ENCODE data around the gene PARD3B.

PARD3B gene

DNA sequence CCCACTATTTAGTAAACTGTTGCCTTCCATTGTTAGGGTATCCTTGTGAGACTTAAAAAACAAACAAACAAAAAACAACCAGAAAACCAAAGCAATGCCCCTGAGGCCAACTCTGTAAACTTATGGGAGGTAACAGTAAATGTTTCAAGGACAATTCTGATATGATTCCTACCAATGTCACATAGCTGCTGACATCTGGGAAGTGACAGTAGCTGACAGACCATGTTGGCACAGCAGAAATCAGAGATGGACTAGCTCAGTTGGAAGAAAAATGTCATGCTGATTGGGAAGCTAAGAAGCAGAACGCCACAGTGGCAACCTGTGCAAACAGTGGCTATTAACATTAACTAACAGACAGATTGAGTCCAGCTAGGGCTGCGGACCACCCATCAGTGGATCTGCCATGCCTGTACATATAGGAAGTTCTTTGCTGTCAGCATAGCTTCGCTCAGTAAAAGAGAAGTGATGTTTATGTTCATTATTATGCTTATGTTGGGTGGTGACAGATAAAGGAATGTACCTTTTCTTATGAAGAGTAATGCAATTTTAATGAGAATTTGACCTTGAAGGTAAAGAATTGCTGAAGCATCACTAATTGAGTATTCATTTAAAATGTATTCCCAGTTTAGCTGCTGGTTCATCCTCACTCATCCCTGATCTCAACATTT lies 180.6 kb downstream of the PARD3B start:
- no peak for DNase-seq
- intact Hi-C loops (cut with DNase I): no loop called here

DNA sequence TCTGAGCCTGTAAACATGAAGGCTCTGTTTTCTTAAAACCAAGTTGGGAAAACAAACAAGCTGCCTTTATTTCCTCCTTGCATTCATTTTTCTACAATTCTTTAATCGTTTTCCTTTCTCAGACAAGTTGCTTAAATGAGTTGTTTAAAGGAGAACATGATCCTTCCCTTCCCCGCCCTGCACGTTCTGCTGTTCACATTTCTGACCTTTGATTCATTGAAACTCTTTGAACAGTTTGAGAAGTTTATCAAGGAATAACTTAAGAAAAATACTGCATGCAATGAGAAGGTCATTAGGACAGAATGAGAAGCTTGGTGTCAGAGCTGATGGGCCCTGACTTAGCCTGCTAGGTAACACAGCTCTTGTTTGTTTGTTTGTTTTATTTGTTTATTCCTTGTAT lies 181.6 kb downstream of the PARD3B start:
- intact Hi-C loops (cut with DNase I): no loop called here

DNA sequence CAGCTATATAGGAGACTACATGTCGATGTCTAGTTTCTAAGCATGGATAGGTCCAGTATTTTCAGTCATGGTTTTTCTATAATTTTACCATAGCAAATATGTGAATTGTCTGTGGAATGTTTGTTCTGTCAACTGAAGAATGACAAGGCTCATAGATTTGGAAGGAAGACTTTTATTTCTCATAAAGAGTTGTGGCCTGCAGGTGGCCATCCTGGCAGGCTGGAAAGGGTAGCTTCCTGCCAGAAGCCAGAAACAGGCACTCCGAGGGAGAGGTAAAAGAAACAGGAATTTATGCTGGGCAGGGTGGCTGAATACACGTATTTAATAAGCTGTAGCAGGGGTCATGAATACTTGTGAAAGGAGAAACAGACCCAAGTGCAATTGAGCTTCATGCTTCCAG lies 182.1 kb downstream of the PARD3B start:
- intact Hi-C loops (cut with DNase I): no loop called here
- DNase-seq: no peak

More for the DNA sequence above, 181.6 kb downstream of the PARD3B start:
- DNase-seq: no peak

DNA sequence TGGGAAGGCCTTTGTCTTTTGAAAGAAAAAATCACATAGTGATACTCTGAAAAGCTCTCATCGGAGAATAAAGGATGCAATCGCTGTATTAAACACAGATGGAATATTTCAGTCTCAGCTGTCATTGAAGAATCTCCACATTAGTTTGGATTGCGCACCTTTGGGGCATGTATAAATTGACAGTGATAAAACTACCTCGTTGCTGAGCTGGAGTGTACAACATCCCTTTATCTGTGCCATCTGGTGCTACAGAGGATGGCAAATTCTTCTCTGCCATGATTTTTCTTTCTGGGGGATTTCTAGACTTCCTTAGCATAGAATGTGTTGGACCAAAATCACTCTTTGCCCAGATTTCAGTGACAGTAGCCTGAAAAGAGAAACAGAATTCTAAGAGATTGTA lies 185.3 kb downstream of the PARD3B start:
- no peak for DNase-seq
- intact Hi-C loops (cut with DNase I): no loop called here

DNA sequence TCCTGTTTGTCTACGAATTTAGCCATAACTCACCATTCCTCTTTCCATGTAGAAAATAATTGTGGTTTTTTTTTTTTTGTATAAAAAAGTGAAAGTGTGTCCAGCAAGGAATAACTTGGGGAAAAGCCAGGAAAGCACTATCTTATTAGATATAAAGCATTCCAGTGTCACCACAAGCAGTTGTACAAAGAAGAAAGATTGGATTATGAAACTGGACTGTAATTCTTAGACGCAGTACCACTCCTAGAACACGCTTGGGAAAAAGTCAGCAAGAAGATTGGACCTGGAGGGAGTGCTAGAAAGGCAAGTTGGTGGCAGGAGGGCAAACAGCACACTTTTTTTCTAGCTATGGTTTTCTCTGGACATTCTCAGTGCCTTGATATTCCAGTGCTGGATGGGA lies 186.7 kb downstream of the PARD3B start:
- intact Hi-C loops (cut with DNase I): no loop called here
- no peak for DNase-seq

DNA sequence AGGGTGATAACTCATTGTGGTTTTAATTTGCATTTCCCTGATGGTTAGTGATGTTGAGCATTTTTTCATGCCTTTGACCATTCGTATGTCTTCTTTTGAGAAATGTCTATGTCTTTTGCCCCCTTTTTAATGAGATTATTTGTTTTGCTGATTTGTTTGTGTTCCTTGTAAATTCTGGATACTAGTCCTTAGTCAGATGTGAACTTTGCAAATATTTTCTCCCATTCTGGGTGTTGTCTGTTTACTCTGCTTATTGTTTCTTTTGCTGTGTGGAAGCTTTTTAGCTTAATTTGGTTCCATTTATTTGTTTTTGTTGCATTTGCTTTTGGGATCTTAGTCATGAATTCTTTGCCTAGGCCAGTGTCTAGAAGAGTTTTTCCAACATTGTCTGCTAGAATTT lies 192.0 kb downstream of the PARD3B start:
- DNase-seq: no peak
- intact Hi-C loops (cut with DNase I): no loop called here

DNA sequence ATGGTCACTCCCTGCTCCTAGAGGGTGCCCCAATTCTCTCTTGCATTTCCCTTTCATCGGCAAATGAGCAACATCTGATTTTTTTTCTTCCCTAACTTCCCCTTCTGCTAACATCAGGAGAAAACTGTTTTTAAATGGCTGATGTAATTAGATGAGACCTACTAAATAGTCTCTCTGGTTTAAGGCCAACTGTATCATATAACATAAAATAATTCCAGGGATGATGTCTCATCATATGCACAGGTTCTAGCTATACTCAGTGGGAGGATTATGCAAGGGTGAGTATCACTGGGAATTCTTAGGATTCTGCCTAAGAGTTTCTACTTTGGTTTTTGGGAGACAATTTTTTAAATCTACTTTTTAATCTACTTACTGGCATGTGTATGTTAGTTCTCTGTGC lies 193.4 kb downstream of the PARD3B start:
- DNase-seq: no peak
- intact Hi-C loops (cut with DNase I): no loop called here

DNA sequence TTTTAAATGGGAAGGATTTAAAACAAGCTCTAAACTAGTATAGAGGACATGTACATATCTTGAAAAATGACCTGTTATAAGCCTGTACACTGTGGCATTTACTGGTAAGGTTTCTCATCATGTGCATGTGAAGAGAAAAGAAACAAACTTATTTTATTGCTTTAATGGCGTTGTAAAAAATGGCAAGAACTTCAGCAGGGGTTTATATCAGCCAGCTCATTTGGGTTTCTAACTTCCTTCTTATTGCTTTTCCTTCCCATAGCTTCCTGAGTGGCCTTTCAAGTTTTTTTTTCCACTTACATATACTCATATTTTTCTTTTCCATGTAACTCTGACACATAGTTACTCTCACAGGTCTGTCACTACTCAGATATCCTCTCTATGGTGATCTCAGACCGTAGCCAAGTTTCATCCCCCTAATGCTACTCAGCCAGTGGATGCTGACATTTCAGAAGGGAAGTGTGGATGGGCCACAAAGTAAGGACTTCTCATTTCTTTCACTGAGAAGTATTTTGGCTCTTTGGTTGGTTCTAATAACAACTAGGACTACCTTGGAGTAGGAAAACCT lies 198.2 kb downstream of the PARD3B start:
- DNase-seq: no peak
- intact Hi-C loops (cut with DNase I): no loop called here

DNA sequence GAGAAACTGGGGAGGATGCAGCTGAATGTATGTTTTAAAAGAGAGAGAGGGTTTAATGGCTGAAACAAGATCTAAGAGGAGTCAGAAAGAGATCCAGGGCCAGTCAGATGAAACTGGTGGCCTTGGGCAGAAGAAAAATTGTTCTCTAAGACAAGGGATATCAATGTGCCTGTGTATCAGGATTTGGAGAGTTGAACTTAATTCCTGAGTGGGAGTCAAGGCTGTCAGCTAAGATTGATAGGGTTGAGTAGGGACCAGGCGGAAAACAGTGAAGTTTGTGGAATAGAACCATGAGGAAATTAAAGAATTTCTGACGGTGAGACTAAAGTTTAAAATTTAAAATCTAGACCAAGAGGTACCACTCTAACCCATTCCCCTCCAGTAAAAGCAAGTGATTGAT lies 199.2 kb downstream of the PARD3B start:
- no peak for DNase-seq
- intact Hi-C loops (cut with DNase I): no loop called here

DNA sequence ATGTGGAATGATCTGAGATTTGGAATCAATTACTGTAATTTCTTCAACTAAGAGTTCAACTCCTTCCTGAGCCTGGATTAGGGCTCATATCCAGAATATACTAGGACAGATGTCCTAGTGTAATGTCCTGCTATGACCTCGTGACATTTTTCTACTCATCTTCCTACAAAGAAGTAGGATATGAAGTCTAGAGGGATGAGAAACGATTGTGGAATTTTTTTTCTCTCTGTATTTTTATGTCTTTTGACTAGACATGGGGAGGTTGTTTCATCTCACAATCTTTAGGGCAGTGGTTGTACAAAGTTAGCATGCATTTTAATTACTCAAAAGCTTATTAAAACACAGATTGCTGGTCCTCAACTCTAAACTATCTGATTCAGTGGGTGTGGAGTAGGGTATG lies 203.0 kb downstream of the PARD3B start:
- DNase-seq: no peak
- intact Hi-C loops (cut with DNase I): no loop called here

DNA sequence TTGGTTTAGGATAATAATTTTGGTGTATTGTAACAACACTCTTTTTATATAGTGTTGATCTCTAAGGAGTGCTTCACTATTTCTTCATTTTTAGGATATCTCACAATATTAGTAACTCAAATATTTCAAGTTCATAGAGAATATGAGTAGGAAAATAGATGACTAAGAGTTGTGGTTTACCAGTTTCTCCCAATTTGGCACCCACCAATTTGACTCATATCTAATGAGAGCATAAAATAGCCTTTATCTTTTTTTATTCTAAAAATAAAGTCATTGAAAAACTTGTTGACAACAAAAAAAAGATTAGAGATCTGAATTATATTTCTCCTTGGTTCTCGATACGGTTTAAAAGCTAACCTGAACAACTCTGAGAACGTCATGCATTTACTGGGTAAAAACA lies 204.0 kb downstream of the PARD3B start:
- intact Hi-C loops (cut with DNase I): no loop called here
- DNase-seq: no peak

DNA sequence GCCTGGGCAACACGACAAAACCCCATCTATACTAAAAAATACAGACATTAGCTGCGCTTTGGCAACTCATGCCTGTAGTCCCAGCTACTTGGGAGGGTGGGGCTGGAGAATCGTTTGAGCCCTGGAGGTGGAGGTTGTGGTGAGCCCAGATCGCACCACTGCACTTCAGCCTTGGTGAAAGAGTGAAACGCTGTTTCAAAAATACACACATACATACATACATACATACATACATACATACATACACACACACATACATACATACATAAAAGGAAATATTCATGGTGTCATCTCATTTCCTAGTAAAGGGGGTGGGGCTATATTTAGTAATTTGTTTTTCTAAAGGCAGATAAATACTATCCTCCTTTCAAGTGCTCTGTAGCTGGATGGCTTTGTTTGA lies 205.1 kb downstream of the PARD3B start:
- intact Hi-C loops (cut with DNase I): no loop called here
- no peak for DNase-seq

DNA sequence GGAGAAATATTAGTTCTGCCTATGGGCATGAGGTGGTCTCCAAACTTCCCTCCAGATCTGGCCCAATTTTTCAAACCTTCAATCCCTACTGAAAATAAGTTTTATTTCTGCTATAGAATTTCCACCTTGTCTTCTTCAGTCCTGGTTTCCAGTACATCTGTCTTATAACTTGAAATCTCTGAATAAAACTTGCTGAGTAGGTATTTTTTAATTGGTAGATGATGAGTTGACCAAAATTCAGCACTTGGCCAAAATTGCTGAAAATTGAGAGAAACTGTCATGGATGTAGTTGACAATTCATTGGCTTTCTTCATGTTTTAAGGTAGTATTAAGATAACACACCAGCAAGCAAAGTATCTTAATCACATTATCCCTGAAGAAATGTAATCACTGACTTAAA lies 206.2 kb downstream of the PARD3B start:
- intact Hi-C loops (cut with DNase I): no loop called here
- no peak for DNase-seq

DNA sequence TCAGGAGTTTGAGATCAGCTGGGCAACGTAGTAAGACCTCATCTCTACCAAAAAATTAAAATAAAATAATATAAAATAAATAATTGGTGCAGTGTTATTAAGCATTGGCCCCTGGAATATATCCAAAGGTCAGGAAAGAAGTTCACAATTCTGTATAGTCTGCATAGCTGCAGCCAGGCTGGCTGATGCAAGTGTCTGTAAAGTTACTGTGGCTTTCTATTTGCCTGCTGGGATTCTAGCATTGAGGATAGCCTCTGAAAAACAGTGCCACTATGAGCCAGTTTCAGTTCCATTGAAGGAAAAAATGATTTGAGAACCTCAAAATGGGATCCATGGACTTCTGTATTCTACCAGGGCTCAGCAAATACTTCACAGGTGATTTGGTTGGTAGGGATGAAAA lies 208.6 kb downstream of the PARD3B start:
- DNase-seq: no peak
- intact Hi-C loops (cut with DNase I): no loop called here

DNA sequence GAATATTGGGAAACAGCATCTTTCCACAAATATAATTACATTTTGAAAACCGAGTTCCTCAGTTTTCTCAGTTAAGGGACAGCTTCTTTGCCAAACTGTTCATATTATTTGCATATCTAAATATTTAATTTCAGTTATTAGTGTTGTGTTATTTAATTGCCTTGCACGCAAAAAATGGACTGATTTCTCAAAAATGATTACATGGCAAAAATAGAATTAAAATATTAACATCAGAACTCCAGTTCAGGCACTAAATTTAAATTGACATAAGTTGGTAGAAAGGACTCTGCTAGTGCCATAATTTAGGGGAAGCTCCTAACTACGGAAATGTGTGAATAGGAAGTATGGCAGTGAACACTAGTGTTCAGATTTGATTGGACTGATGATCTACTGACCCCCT lies 209.6 kb downstream of the PARD3B start:
- intact Hi-C loops (cut with DNase I): no loop called here

DNA sequence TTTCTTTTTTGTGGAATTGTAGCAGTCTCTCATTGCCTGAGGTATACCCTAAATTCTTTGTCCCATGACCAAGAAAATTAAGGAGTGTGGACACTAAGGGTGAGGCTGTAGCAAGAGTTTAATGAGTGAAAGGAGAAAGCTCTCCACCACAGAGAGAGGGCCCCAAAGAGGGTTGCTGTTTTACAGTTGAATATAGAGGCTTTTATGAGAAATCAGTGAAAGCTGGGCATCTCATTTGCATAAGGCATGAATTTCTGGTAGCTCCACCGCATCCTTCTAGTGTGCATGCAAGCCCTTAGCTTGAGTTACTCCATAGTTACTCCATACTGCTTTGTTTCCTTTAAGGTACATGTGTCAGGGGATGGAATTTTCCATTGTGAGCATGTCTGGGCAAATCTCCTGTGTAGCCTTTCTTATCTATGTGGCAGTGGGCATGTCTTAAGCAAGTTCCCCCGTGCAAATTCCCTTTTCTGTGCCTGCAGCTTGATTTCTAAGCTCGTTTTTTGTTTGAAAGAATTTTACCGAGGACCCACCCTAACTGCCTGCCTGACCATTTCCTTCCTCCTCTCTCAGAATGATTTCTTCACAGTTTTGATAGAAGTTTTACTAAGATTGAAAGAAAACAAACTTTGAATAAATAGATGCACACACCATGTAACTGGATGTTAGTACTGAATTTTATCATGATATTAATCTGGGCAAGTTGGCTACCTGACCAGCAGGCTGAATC lies 218.9 kb downstream of the PARD3B start:
- DNase-seq: no peak
- intact Hi-C loops (cut with DNase I): no loop called here

More for the DNA sequence above, 209.6 kb downstream of the PARD3B start:
- DNase-seq: no peak

DNA sequence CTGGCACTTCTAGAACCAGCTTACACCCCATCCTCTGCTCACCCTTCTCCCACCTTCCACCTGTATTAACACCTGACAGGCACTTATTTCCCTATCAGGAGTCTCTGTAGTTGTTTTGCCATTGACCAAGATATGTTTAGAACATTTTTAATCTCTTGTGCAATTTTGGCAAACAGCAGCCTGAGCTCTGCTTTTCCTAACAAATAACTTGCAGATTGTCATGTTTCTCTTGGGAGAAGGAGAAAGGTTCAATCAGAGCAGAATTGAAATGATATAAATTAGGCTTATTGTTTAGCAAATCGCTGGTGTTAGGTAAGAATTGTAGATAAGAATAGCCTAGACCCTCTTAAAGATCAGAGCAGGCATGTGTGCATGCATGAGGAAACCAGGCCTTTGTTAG lies 225.5 kb downstream of the PARD3B start:
- intact Hi-C loops (cut with DNase I): no loop called here

DNA sequence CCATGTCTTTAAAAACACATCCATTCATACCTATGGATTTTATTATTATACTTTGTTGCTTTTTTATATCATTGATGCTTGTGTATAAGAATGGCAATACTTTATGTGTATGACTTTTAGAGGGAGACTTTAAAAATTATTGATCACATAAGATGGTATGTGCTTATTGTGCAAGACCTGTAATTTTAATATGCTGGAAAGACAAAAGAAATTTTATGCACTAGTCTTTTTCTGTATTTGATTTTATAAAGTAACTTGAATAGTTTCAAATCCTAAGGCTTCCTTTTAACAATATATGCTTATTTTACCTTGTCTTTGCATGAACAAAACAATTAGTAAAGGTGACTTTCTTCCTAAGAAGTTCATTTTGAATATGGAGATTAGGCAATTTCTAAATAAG lies 226.4 kb downstream of the PARD3B start:
- DNase-seq: no peak
- intact Hi-C loops (cut with DNase I): no loop called here

More for the DNA sequence above, 225.5 kb downstream of the PARD3B start:
- DNase-seq: no peak

DNA sequence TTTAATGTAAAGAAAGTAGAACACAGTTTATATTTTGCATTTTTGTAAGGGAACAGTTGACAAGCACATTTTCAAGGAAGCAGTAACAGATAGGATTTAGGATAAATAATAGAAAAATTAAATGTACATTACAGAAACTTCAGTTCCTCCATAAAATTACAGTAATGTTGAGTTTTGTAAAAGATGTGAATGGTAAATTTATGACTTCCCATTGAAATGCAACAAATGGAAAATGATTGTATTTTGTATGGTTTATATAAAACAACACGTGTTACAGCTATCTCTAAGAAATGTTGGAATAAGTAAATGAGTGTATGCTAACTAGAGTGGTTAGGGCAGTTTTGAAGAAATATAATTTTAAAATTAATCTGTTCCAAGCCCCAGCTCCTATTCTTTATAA lies 227.3 kb downstream of the PARD3B start:
- intact Hi-C loops (cut with DNase I): no loop called here
- DNase-seq: no peak

DNA sequence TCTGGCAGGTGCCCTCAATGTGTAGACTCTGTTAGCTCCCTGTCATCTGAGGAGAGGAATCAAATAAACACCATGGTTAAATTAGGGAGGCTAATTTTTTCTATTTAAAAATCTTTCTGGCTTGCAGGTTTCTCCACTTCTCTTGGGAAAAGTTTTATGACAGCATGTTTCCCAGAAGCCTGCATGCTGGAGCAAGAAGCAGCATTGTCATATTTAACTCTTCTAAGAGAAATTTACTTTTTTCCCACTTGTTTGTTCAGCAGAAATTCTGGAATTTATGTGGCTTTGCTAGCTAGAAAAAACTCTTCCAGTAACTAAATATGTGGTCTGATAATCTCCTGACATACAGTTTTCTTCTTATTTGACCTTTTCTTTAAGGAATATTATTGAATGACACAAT lies 230.5 kb downstream of the PARD3B start:
- intact Hi-C loops (cut with DNase I): no loop called here
- DNase-seq: no peak

All from head of caudate nucleus (tissue), 42 donors.